Measurements from ENCODE around the gene DDX47. TPM values are rescaled to one million over a fixed set of nuclear protein-coding genes. Genes with fewer than 3 reads are reported as not detected.

DDX47 gene
- total RNA-seq, result 50.8 and 62.1 TPM in 2 replicates

DNA sequence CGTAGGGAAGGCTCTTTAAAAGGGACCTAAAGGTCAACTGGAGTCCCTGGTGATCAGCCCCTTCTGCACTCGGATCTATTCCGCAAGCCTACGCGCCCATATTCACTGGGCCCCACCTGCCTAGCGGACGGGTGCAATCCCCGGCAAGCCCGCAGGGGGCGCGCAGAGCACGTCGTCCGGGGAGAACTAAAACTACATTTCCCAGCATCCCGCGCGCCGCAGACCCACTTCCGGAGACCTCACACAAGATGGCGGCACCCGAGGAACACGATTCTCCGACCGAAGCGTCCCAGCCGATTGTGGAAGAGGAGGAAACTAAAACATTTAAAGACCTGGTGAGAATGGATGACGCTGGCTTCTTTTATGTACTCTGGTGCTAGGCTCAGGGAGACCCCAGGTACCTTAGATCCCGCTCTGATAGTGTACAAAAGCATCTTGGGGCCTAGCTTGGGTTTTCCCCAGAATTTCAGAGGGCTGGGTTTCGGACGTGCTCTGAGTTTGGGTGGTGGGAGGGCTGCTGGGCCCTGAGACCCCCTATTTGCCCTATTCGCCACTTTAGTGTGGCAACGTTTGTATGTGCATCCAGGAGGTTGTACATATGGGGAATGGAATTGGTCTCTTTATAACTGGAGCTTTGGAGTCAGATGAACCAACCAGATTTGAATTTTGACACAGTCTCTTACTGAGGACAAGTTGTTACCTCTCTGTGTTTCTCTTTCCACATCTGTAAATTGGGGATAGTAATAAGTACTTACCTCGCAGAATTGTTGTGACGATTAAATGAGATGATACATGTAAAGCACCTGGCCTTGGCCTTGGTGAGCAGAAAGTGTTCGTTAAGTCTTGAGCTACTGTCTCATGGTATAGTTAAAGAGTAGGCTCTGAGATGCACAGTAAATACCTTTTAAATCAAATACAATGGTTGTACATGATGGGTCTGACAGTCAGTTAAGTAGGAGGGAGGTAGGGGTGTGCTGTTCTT is at the start of gene DDX47:
Gene DDX47, plus strand, starts transcription at position 227 of the 982 bp plus-strand sequence. Its CDS starts 22 bp downstream, at position 249.

GRCh38 chr12:12784911-12785814 is 28.0 kb upstream of the DDX47 start, which contains the start of gene APOLD1:
Gene APOLD1, plus strand, starts transcription at chr12:12785659. Its CDS starts 33 bp downstream, at chr12:12785692.

Other genes with a start within 250 kb of the DDX47 start
- gene CREBL2, start 201.5 kb upstream of the DDX47 start, total RNA-seq, result 10.4 and 13.8 TPM in 2 replicates
- 0.99 TPM in 1 of 2 replicates, not detected in the other for gene GPR19, start 117.2 kb upstream of the DDX47 start, total RNA-seq
- 17.1 and 18.1 TPM in 2 replicates for gene CDKN1B, start 96.0 kb upstream of the DDX47 start, total RNA-seq
- 1.7 and 2.0 TPM in 2 replicates for gene APOLD1, start 27.7 kb upstream of the DDX47 start, total RNA-seq
- 22.8 and 31.9 TPM in 2 replicates for gene GPRC5A, start 78.2 kb downstream of the DDX47 start, total RNA-seq
- not detected in 2 replicates for gene GPRC5D, start 138.8 kb downstream of the DDX47 start, total RNA-seq
- 11.7 and 13.8 TPM in 2 replicates for gene HEBP1, start 186.9 kb downstream of the DDX47 start, total RNA-seq
- gene FAM234B, start 231.0 kb downstream of the DDX47 start, total RNA-seq, result 2.1 and 6.1 TPM in 2 replicates